Muscle layer of duodenum (tissue), 2 donors: ENCODE results near the gene SCAANT1.

ENCODE experiments used
- H3K27ac ChIP-seq: one replicate; pipeline ENCODE4 v1.7.0; 2013; ENCODE audit warnings: mild to moderate bottlenecking, low read length
- H3K27me3 ChIP-seq: one replicate; pipeline ENCODE4 v1.7.0; 2013; ENCODE audit warnings: low read depth, mild to moderate bottlenecking, control low read depth, low read length
- H3K36me3 ChIP-seq, 2 donors: one replicate each; pipeline ENCODE4 v1.7.0; 2013; ENCODE audit warnings: low read length in 2 of 2, control low read depth in 1 of 2, mild to moderate bottlenecking in 1 of 2; ENCODE audit not compliant: insufficient read depth in 2 of 2, control insufficient read depth in 1 of 2
- H3K4me1 ChIP-seq, 2 donors: one replicate each; pipeline ENCODE4 v1.7.0; 2013; ENCODE audit warnings: low read length in 2 of 2, mild to moderate bottlenecking in 2 of 2, control low read depth in 1 of 2, moderate library complexity in 1 of 2; ENCODE audit not compliant: insufficient read depth in 2 of 2, control insufficient read depth in 1 of 2
- H3K4me3 ChIP-seq, 2 donors: one replicate each; pipeline ENCODE4 v1.7.0; 2013; ENCODE audit warnings: low read length in 2 of 2, low read depth in 1 of 2, mild to moderate bottlenecking in 1 of 2
- H3K9me3 ChIP-seq, 2 donors: one replicate each; pipeline ENCODE4 v1.7.0; 2013; ENCODE audit warnings: low read length in 2 of 2, control low read depth in 1 of 2, mild to moderate bottlenecking in 1 of 2; ENCODE audit not compliant: control insufficient read depth in 1 of 2
- donor health status: healthy.

Gene SCAANT1

DNA sequence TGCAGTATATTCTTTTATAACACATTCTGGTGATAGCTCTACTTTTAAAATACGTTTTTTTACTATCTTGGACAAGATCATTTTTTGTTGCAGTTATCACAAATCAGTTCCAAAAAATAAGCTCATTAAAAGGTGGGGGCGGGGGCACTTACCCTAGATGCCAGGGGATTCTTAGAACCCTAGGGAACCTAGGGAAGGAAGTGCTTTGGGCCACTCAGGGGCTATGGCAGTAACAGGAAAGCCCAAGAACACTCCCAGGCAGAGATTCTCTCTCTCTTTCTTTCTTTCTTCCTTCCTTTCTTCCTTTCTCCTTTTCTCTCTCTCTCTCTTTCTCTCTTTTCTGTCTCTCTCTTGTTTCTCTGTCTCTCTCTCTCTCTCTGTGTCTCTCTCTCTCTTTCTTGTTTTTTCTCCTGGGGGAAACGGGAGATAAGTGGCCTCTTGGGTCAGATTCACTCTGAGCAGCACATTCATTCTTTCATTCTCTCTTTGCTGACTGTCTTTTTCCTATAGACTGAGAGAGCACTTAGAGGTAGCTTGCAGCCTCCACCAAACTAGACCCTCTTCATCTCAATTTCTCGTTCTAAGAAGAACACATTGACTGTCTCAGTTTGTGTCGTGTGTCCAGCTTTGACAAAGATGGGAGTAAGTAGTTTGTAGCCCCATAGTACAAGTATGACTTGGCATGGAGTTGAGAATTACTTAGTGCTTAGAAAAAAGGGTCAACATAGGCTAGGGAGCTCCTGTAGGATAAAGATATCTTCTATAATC lies 16.6 kb downstream of the SCAANT1 start:
- Histone ChIP-seq H3K9me3 (no peaks in the 10 kb centered on the region), H3K36me3 (peaks cover 4 to 6% of the 10 kb centered on the region in 2 donors), H3K27ac (no peak overlapping the region), H3K27me3 (no peaks in the 10 kb centered on the region), H3K4me1 (peaks cover 0 to 10% of the 10 kb centered on the region in 2 donors), H3K4me3 (no peak overlapping the region)

DNA sequence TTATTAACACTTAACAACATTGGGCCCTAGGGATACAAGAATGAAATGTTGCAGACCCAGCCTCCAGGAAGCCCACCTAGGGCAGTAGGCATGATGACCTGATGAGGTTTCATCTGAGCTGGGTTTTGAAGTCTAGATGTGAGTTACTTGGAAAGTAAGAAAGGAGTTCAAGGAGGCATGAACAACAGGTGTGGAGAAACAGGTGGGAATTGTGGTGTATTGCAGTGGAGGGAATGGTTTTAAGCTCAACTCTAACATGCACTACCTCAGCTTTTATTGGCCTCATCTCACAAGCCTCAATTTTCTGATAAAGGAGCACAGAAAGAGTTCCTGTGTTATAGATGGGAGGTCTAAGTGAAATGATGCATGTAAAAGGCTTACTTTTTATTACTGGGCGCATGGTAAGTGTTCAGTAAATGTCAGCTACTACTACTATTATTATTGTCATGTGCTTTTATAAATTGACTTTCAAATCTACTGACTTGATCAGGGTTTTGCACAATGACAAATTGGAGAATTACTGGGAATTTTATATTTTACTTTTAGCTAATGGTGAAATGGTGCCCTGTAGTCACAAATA lies 19.3 kb downstream of the SCAANT1 start:
- H3K27ac ChIP-seq: no peak overlapping the region
- H3K36me3 ChIP-seq: no peaks in the 10 kb centered on the region
- H3K27me3 ChIP-seq: no peaks in the 10 kb centered on the region
- H3K4me1 ChIP-seq: peaks cover 0 to 10% of the 10 kb centered on the region in 2 donors
- no peaks in the 10 kb centered on the region for H3K9me3 ChIP-seq
- no peak overlapping the region for H3K4me3 ChIP-seq

DNA sequence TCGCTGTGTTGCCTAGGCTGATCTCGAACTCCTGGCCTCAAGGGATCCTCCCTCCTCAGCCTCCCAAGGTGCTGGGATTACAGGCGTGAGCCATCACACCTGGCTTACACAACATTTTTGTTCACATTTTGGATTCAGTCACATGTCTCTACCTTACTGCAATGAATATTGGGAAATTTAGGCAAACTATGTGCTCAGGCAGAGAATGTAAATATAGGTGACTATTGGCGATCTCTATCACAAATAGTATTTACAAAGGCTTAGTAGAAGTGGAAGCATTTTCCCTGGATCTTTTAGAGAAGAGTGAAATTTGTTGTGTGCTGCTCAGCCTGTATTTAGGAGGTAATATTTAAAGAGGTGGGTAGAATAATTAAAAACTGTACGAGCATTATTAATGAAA lies 20.7 kb downstream of the SCAANT1 start:
- Histone ChIP-seq H3K4me1 (peaks cover 0 to 17% of the 10 kb centered on the region in 2 donors), H3K36me3 (no peaks in the 10 kb centered on the region), H3K9me3 (no peaks in the 10 kb centered on the region), H3K4me3 (no peak overlapping the region), H3K27me3 (no peaks in the 10 kb centered on the region), H3K27ac (no peak overlapping the region)

DNA sequence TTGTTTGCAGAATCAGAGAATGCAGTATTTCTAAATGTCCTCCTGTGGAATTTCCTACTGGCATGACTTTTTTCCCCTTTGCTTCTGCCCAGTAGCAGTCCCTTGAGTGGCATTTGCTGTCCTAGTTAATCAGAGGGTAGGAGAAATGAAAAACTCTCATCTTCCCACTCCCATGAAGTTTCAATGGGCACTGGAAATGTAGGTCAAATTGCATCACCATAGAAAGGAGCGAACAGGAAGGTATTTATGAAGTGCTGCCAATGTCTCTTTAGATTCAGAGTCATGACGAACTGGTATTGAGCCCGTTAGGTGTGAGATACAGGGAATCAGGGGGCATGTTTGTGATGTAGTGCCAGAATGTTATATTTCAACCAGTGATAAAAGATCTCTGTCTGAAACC lies 25.3 kb downstream of the SCAANT1 start:
- Histone ChIP-seq H3K9me3 (no peaks in the 10 kb centered on the region), H3K27me3 (no peaks in the 10 kb centered on the region), H3K27ac (no peak overlapping the region), H3K36me3 (no peaks in the 10 kb centered on the region), H3K4me3 (no peak overlapping the region), H3K4me1 (peaks cover 0 to 11% of the 10 kb centered on the region in 2 donors)

GRCh38 chr3:63880653-63881052 lies 31.5 kb downstream of the SCAANT1 start:
- Histone ChIP-seq H3K27me3 (no peaks in the 10 kb centered on the region), H3K36me3 (no peaks in the 10 kb centered on the region), H3K27ac (no peak overlapping the region), H3K4me3 (no peak overlapping the region), H3K4me1 (peaks cover 15 to 29% of the 10 kb centered on the region in 2 donors), H3K9me3 (no peaks in the 10 kb centered on the region)

DNA sequence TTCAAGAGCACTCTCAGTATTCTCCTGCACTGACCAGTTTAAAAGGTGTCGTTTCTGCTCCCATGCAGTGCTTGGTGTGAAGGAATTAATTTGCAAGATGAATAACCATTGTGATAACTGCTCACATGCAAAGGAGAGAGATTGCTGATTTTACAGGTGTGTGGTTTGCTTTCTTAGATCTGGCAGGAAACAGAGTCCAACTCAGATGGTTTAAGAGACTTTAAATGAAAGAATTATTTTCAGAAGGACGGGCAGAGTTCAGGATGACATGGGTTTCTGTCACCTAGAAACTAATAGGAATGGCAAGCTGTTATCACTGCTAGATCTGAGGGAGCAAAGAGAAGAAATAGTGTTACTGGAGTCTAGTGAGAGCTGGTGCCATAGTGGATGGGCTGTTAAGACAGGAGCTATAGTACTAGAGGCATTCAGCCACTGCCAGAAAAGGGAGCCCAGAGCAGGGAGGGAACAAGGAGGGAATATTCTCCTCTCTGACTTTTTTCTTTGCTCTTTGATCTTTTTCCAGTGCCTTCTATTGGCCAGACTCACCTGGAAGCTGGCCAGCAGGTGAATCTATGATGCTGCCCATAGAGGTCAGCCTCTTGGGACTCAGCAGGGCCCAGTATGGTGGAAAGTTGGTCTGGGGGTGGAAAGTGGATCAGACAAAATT lies 33.7 kb downstream of the SCAANT1 start:
- no peak overlapping the region for H3K27ac ChIP-seq
- H3K27me3 ChIP-seq: no peaks in the 10 kb centered on the region
- H3K4me1 ChIP-seq: peaks cover 15 to 29% of the 10 kb centered on the region in 2 donors
- H3K4me3 ChIP-seq: no peak overlapping the region
- H3K9me3 ChIP-seq: no peaks in the 10 kb centered on the region
- no peaks in the 10 kb centered on the region for H3K36me3 ChIP-seq

DNA sequence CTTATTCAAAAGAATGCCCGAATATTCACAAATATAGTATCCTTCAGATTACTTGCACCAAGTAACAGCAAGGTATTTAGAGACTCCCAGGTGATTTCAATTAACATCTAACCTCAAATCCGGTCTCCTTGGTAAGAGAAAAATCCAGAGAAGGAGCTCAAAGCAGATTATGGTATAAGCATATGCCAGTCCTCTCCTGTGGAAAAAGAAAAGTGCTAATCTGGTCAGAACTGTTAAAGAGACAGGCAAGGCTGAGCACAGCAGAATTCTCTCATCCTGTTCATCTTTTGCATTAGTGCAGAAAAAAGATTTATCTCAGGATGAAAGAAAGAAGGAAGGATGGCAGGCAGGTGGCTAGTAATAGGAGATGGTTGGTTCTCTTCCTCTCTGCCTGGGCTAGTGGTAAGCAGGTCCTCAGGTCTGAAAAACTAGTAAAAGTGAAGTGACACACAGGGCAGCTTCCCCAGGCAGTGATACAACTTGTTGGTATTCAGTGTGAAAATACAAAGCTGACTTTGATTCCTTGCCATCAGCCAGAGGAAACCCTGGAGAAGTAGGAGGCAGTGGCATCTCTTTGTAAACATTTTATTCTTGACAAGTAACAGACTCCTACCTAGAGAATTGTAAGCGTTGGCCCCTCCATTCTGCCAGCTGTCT lies 34.3 kb downstream of the SCAANT1 start:
- H3K4me3 ChIP-seq: no peak overlapping the region

GRCh38 chr3:63876260-63876659 lies 35.9 kb downstream of the SCAANT1 start:
- Histone ChIP-seq H3K27ac (no peak overlapping the region), H3K4me1 (peaks cover 15 to 29% of the 10 kb centered on the region in 2 donors), H3K36me3 (no peaks in the 10 kb centered on the region), H3K4me3 (no peak overlapping the region), H3K9me3 (no peaks in the 10 kb centered on the region), H3K27me3 (no peaks in the 10 kb centered on the region)

More for the DNA sequence above, 34.3 kb downstream of the SCAANT1 start:
- Histone ChIP-seq H3K27me3 (no peaks in the 10 kb centered on the region), H3K9me3 (no peaks in the 10 kb centered on the region), H3K4me1 (peaks cover 15 to 29% of the 10 kb centered on the region in 2 donors), H3K27ac (no peak overlapping the region), H3K36me3 (no peaks in the 10 kb centered on the region)

DNA sequence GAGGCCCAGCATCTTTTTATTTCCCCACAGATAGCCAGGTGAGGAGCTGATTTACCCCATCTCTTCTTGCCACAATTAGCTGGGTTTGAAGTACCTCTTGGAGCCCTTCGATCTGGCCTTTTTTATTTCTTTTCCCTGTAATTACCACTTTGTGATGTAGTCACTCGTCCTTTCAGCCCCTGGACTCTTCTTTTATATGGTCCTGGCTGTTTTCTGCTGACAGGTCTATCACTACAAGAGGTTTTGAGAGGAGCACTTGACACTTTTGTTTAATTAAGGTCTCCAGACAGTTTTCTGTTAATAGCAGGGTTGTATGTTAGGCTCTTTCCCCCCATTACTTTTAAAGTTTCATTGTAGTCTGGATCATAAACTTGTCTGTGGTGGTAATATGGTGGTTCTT lies 36.7 kb downstream of the SCAANT1 start:
- Histone ChIP-seq H3K4me3 (no peak overlapping the region), H3K27me3 (no peaks in the 10 kb centered on the region), H3K27ac (no peak overlapping the region), H3K4me1 (peaks cover 15 to 29% of the 10 kb centered on the region in 2 donors), H3K9me3 (no peaks in the 10 kb centered on the region), H3K36me3 (no peaks in the 10 kb centered on the region)

DNA sequence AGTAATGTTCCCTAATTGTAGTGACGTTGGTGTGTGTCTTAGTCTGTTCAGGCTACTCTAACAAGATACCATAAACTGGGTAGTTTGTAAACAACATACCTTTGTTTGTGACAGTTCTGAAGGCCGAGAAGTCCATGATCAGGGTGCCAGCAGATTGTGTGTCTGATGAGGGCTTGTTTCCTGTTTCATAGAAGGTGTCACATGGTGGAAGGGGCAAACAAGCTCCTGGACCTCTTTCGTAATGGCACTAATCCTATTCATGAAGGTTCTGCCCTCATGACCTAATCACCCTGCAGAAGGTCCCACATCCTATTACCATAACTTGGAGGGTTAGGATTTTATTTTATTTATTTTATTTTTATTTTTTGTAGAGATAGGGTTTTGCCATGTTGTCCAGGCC lies 37.4 kb downstream of the SCAANT1 start:
- no peak overlapping the region for H3K4me3 ChIP-seq
- H3K4me1 ChIP-seq: peaks cover 15 to 29% of the 10 kb centered on the region in 2 donors
- no peaks in the 10 kb centered on the region for H3K36me3 ChIP-seq
- H3K27me3 ChIP-seq: no peaks in the 10 kb centered on the region
- H3K27ac ChIP-seq: no peak overlapping the region
- H3K9me3 ChIP-seq: no peaks in the 10 kb centered on the region
